ENCODE results near the gene CNTN6. TPM values are rescaled to one million over a fixed set of nuclear protein-coding genes. Genes with fewer than 3 reads are reported as not detected.

CNTN6 gene
- total RNA-seq, 1 experiment from 2014 or later = not detected

DNA sequence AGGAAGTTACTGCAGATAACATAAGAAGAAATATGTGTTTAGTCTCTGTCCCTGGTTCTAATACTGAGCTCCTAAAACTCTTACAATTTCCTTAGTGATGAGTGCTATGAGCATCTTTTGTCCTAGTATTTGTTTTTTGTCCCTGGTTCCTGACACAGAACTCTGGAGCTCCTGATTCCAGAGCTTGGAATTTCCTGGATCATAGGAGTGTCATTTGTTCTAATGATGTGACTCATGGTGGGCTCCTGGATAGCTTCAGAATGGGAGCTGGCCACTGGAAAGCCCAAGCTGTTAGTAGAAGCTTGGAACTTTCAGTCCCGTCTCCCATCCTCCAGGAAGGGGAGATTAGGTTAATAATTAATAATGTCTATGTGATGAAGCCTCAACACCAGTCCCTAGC, 98.2 kb downstream of the CNTN6 start:
- Mint-ChIP-seq H3K4me3 (no peak overlapping the region), H3K36me3 (ENCODE audit: insufficient read depth in 1 of 3, low read depth in 3 of 3) (no peaks in the 10 kb centered on the region), H3K9me3 (no peaks in the 10 kb centered on the region), H3K27ac (no peak overlapping the region), H3K4me1 (peaks cover 10 to 18% of the 10 kb centered on the region in 2 experiments), H3K27me3 (ENCODE audit: low read depth) (no peaks in the 10 kb centered on the region)
- no peaks in the 10 kb centered on the region for H3K9me3 ChIP-seq (ENCODE audit: control insufficient read depth, low read depth, low read length)
- H2BK12ac ChIP-seq (ENCODE audit: insufficient read length, low read depth, low read length) = no peak overlapping the region
- no peak overlapping the region for H2BK5ac ChIP-seq (ENCODE audit: insufficient read length, low read length)
- peaks cover 5% of the 10 kb centered on the region; the same call in 1 of the 2 replicates for H3K4me1 ChIP-seq (ENCODE audit: insufficient read depth, low read length)
- no peaks in the 10 kb centered on the region for H3K27me3 ChIP-seq (ENCODE audit: insufficient read depth, low read length)
- no peak overlapping the region for H3K23ac ChIP-seq (ENCODE audit: insufficient read length, low read depth, low read length)
- H3K9ac ChIP-seq (ENCODE audit: extremely low read depth, insufficient read length, low read length) = no peak overlapping the region
- H3K23me2 ChIP-seq (ENCODE audit: insufficient read length, low read depth, low read length, poor library complexity, severe bottlenecking) = no peaks in the 10 kb centered on the region
- H3K4me2 ChIP-seq (ENCODE audit: insufficient read depth, insufficient read length, low read length) = no peak overlapping the region
- H4K91ac ChIP-seq (ENCODE audit: insufficient read length, low read depth, low read length) = no peak overlapping the region
- H4K5ac ChIP-seq (ENCODE audit: insufficient read length, low read depth, low read length) = no peak overlapping the region
- H2AFZ ChIP-seq (ENCODE audit: low read length) = no peak overlapping the region
- no peak overlapping the region for H2BK120ac ChIP-seq (ENCODE audit: low read depth, low read length, poor library complexity, severe bottlenecking)
- H3K4ac ChIP-seq (ENCODE audit: low read depth, low read length) = no peak overlapping the region
- H2BK20ac ChIP-seq (ENCODE audit: low read depth, low read length, poor library complexity, severe bottlenecking) = no peak overlapping the region
- H3K27ac ChIP-seq (ENCODE audit: insufficient read length, low read depth, low read length) = no peak overlapping the region
- no peak overlapping the region for H4K8ac ChIP-seq (replicated peaks; ENCODE audit: insufficient read length, low read depth, low read length)
- H3K79me1 ChIP-seq (ENCODE audit: insufficient read depth, low read depth, low read length, poor library complexity, severe bottlenecking) = no peaks in the 10 kb centered on the region
- no peak overlapping the region for H3K14ac ChIP-seq (ENCODE audit: insufficient read depth, low read length)
- no peaks in the 10 kb centered on the region for H3K79me2 ChIP-seq (ENCODE audit: insufficient read depth, low read length)
- WGBS (ENCODE audit: extremely low coverage, insufficient read length, low lambda C conversion rate) = no CpG with 5 or more reads among the region's 1 CpG
- no peak overlapping the region for H2AK5ac ChIP-seq (ENCODE audit: insufficient read length, low read length)
- H4K20me1 ChIP-seq (ENCODE audit: control insufficient read depth, insufficient read depth, insufficient read length) = no peaks in the 10 kb centered on the region
- H3T11ph ChIP-seq (ENCODE audit: low read length) = no peak overlapping the region
- H3K56ac ChIP-seq (ENCODE audit: insufficient read length, low read depth, low read length) = no peak overlapping the region
- H3K18ac ChIP-seq (ENCODE audit: insufficient read length, low read depth, low read length) = no peak overlapping the region
- no peak overlapping the region for H2BK15ac ChIP-seq (ENCODE audit: low read depth, low read length)
- no peak for DNase-seq
- TF ChIP-seq, protein P1, sequence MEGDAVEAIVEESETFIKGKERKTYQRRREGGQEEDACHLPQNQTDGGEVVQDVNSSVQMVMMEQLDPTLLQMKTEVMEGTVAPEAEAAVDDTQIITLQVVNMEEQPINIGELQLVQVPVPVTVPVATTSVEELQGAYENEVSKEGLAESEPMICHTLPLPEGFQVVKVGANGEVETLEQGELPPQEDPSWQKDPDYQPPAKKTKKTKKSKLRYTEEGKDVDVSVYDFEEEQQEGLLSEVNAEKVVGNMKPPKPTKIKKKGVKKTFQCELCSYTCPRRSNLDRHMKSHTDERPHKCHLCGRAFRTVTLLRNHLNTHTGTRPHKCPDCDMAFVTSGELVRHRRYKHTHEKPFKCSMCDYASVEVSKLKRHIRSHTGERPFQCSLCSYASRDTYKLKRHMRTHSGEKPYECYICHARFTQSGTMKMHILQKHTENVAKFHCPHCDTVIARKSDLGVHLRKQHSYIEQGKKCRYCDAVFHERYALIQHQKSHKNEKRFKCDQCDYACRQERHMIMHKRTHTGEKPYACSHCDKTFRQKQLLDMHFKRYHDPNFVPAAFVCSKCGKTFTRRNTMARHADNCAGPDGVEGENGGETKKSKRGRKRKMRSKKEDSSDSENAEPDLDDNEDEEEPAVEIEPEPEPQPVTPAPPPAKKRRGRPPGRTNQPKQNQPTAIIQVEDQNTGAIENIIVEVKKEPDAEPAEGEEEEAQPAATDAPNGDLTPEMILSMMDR (conservative IDR thresholded peaks at IDR 0.05) = no peak
